Measurements from ENCODE around the gene TUBGCP6. TPM values are rescaled to one million over a fixed set of nuclear protein-coding genes. Genes with fewer than 3 reads are reported as not detected.
A peak's percentile ranks its signal among the peaks of the same experiment; 100 is the strongest.

The TUBGCP6 gene
- total and polyA plus RNA-seq, 4 donors = 26.5 to 57.8 (median 46.4) TPM

GRCh38 chr22:50190182-50190940 is 54.5 kb downstream of the TUBGCP6 start:
- ATAC-seq (ENCODE audit: insufficient read depth, low FRiP score) (peak; percentile 72), DNase-seq (peak; percentile 65 to 75 (median 73))
- no peaks in the 10 kb centered on the region for H3K27me3 ChIP-seq (ENCODE audit: control insufficient read depth in 3 of 3, insufficient read depth in 3 of 3, low read length in 2 of 3)
- peak overlapping the region; percentile 36 for H3K4me3 ChIP-seq
- WGBS, 2 donors = 1 to 4% methylated on average over 37 to 43 of the region's 43 CpGs
- H3K4me1 ChIP-seq (ENCODE audit: control insufficient read depth in 5 of 5, insufficient read depth in 5 of 5, low read length in 5 of 5) = peaks cover 4 to 26% (median 16%) of the 10 kb centered on the region in 5 donors
- no peak for TF ChIP-seq CTCF (IDR thresholded peaks at IDR 0.05; ENCODE audit: control extremely low read depth, extremely low read depth)
- no peak overlapping the region for H3K9ac ChIP-seq (ENCODE audit: insufficient read depth in 1 of 2, low read length in 2 of 2)
- H3K9me3 ChIP-seq (ENCODE audit: control insufficient read depth in 4 of 4, insufficient read depth in 3 of 4, low read length in 3 of 4) = no peaks in the 10 kb centered on the region
- peaks cover 0 to 21% (median 7%) of the 10 kb centered on the region in 4 donors for H3K36me3 ChIP-seq (ENCODE audit: control insufficient read depth in 4 of 4, insufficient read depth in 4 of 4, low read length in 4 of 4)
- H3K27ac ChIP-seq (ENCODE audit: low read depth in 1 of 2, low read length in 1 of 2) = peak overlapping the region; percentile 43 to 95

- peaks cover 0 to 16% (median 7%) of the 10 kb centered on the region in 4 donors for H3K36me3 ChIP-seq (ENCODE audit: control insufficient read depth in 4 of 4, insufficient read depth in 4 of 4, low read length in 4 of 4)
- WGBS, 2 donors = 12 to 23% methylated on average over 4 of the region's 4 CpGs
- no peak for TF ChIP-seq CTCF (IDR thresholded peaks at IDR 0.05; ENCODE audit: control extremely low read depth, extremely low read depth)
- H3K27me3 ChIP-seq (ENCODE audit: control insufficient read depth in 3 of 3, insufficient read depth in 3 of 3, low read length in 2 of 3) = no peaks in the 10 kb centered on the region
- ATAC-seq (ENCODE audit: insufficient read depth, low FRiP score) (no peak), DNase-seq (peak in 1 of 3 donors; percentile 33)
- no peak overlapping the region for H3K4me3 ChIP-seq
- H3K4me1 ChIP-seq (ENCODE audit: control insufficient read depth in 5 of 5, insufficient read depth in 5 of 5, low read length in 5 of 5) = peaks cover 5 to 31% (median 16%) of the 10 kb centered on the region in 5 donors
- peak overlapping the region; percentile 34 to 95 for H3K27ac ChIP-seq (ENCODE audit: low read depth in 1 of 2, low read length in 1 of 2)
- no peaks in the 10 kb centered on the region for H3K9me3 ChIP-seq (ENCODE audit: control insufficient read depth in 4 of 4, insufficient read depth in 3 of 4, low read length in 3 of 4)
- peak overlapping the region in 1 of 2 donors; percentile 32 for H3K9ac ChIP-seq (ENCODE audit: insufficient read depth in 1 of 2, low read length in 2 of 2)
These were observed 55.0 kb downstream of the TUBGCP6 start for GRCh38 chr22:50189849-50190181.

- DNase-seq (no peak), ATAC-seq (ENCODE audit: insufficient read depth, low FRiP score) (no peak)
- Histone ChIP-seq H3K9ac (ENCODE audit: insufficient read depth in 1 of 2, low read length in 2 of 2) (no peak overlapping the region), H3K4me3 (no peak overlapping the region), H3K4me1 (ENCODE audit: control insufficient read depth in 5 of 5, insufficient read depth in 5 of 5, low read length in 5 of 5) (peaks cover 5 to 36% (median 21%) of the 10 kb centered on the region in 5 donors), H3K36me3 (ENCODE audit: control insufficient read depth in 4 of 4, insufficient read depth in 4 of 4, low read length in 4 of 4) (peaks cover 0 to 11% (median 5%) of the 10 kb centered on the region in 4 donors), H3K27ac (ENCODE audit: low read depth in 1 of 2, low read length in 1 of 2) (peak overlapping the region; percentile 34 to 95), H3K9me3 (ENCODE audit: control insufficient read depth in 4 of 4, insufficient read depth in 3 of 4, low read length in 3 of 4) (no peaks in the 10 kb centered on the region), H3K27me3 (ENCODE audit: control insufficient read depth in 3 of 3, insufficient read depth in 3 of 3, low read length in 2 of 3) (no peaks in the 10 kb centered on the region)
- WGBS, 2 donors = 75 to 83% methylated on average over 20 of the region's 20 CpGs
- TF ChIP-seq CTCF (IDR thresholded peaks at IDR 0.05; ENCODE audit: control extremely low read depth, extremely low read depth) = no peak
These were observed 55.5 kb downstream of the TUBGCP6 start for GRCh38 chr22:50189184-50189848.

All from lung (tissue), 12 donors.